Stimulated activated CD4-positive, alpha-beta T cell treated with anti-CD3 and anti-CD28 coated beads, TNF-alpha, amount 100 ng/mL, for 48 hours (primary cell): ENCODE measurements around the gene EID3.
"Not testable (repeated sequence)": the region's sequence is repeated elsewhere in the genome, so short reads cannot be mapped to it uniquely, and the experiment has no call there.

Source experiments
- DNase-seq, 3 donors: peaks; one replicate each; pipeline ENCODE4 v3.0.0-alpha.2; 2020; ENCODE audit warnings: low read depth in 3 of 3

EID3 gene

DNA sequence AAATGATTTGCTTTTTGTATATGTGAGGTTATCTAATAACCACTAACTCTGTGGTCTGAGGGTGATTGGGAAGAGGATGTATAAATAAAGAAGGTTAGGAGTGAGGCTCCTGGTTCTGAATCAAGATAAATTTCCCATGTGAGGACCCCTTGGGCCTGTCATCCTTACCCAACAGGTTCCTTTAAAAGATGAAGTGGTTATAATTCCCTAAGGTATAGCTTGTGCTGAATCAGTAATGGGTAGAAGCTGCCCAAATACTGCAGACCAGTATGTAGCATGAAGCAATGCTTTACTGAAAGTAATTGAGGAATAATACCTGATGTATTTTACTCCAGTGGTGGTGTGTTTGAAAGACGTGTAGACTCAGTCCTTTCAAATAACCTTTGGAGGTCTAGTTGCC lies 8.7 kb downstream of the EID3 start:
- DNase-seq, result no peak

DNA sequence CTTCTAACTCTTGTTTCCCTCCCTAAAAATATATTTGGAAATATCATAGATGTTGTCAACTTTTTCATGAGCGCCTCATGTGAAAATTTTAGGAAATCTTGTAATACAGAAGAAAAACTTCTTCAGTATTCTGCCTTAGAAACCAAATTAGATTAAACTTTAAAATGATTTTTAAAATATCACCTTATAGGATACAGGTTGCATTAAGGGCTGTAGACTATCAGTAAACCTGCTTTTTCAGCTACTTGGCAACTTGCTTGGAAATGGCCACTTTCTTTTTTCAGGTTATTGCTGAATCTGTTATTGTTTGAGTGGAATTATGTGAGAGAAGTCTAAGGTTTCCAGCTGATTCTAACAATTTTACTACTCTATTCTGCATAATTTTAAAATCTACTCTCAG lies 9.1 kb downstream of the EID3 start:
- DNase-seq, result no peak

DNA sequence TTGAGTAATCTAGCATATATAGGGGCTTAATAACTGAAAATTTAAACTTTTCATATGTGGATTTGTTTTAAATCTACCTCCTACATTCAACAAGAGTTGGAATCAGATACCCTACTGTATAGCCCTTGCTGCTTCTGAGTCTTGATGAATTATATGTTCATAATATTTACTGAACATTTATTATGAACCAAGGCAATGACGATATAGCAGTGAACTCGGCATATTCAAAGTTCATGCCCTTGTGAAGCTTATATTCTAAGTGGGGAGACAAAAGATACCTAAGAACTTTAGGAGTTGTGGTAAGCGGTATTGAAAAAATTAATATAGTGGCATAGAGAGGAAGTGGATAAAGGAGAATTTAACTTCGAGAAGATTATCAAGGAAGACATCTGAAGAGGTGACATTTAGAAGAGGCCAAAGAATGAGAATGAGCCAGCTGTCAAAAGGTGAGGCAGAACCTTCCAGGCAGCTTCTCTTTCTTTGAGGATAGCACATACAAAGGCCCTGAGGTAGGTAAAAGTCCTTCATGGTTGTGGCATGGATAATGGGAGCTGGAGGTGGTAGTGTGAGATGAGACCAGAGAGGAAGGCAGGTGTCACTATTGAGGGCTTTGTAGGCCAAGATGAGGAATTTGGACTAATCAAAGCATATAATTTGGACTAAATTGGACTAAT lies 10.2 kb downstream of the EID3 start:
- DNase-seq, result no peak

DNA sequence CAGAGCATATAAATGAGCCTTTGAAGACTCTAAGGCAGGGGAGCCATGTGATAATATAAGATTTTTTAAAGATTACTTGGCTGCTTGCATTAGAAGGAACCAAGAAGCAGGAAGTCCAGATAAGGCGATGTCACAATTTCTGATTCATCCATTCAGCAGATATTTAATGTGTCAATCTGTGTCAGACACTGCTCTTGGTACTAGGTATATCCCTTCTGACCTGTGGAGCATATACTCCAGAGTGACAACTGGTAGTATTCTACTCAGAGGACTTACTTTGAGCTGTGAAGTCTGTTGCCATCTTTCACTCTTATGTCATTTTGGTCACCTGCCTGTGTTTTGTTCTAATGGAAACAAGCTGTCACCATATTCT lies 10.7 kb downstream of the EID3 start:
- DNase-seq, result no peak

DNA sequence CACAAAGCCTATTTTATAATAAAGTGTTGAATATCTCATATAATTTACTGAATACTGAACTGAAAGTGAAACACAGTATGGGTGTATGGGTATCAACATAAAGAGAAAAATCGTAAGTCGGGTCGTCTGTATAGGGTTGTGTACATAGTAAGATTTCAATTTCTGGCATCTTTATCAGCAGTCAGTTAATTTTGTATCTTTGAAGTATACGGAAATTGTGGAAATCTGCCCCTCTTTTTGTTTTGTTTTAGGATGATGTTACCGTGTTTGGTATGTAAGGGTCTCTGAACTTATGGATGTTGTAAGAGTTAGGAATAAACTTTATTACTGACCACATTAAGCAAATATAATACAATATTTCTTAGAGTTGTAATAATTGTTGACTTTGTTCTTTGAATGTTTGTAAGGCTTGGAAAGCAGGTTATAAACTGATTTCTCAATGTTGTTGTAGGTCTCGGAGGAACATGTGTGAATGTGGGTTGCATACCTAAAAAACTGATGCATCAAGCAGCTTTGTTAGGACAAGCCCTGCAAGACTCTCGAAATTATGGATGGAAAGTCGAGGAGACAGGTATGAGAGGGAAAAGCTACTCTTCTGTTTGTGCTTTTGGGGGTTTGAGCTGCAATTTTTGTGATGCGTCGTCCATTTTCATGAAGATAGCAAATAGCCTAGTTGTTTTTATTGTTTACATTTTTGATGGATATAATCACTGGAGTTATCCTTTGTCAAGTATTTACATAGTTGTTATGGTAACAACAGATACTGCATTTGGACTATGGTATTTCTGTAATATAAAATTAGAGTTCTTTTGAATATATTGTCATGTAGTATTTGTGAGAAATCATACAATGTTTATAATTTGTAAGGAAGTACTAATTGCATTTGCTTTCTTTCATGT lies 12.0 kb downstream of the EID3 start:
- DNase-seq, result no peak

DNA sequence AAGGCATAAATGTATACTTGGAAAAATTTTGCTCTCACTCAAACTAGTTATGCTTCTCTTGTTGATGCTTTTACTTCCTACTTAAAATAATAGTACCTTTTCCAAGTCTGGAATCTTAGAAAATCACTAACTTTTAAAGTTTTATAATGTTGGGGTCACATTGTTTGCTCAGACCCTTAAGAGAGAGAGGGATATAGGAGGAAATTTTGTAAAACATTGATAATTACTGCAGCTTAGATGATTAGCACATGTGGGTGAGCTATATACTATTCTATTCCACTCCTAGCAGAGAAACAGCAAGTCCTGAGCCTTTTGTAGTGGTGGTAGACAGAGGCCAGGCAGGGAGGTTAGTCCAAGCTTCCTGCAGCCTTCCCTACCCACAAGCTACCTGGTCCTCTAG lies 13.4 kb downstream of the EID3 start:
- no peak for DNase-seq

DNA sequence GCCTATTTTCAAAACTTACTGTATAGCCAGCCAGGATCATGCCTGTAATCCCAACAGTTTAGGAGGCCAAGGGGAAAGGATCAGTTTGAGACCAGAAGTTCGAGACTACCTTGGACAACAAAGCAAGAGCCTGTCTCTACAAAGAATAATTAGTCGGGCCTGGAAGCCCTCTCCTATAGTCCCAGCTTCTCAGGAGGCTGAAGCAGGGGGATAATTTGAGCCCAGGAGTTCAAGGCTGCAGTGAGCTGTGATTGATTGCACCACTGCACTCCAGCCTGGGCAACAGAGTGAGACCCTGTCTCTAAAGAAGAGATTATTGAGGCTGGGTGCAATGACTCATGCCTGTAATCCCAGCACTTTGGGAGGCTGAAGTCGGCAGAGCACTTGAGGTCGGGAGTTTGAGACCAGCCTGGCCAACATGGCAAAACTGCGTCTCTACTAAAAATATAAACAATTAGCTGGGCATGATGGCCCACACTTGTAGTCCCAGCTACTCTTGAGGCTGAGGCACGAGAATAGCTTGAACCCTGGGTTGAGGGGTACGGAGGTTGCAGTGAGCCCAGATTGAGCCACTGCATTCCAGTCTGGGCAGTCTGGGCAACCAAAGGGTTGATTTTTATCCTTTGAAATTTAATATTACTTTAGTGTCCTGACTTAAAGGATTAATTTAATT lies 14.1 kb downstream of the EID3 start:
- no peak for DNase-seq

DNA sequence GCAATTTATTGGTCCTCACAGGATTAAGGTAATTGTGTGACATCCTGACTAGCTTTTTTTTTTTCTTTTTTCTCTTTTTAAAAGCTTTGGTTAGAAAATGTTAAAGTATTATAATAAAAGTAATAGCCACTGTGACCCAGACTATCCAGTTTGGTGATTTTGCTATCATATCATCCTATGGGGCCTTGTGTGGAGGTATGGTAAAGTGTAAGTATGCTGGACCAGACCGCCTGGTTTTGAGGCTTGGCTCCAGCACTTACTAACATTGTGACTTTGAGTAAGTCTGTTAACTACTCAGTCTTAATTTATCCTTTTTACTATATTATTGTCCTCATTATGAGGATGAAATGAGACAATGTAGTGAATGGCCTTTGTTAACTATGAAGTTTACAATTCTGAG lies 15.5 kb downstream of the EID3 start:
- no peak for DNase-seq

DNA sequence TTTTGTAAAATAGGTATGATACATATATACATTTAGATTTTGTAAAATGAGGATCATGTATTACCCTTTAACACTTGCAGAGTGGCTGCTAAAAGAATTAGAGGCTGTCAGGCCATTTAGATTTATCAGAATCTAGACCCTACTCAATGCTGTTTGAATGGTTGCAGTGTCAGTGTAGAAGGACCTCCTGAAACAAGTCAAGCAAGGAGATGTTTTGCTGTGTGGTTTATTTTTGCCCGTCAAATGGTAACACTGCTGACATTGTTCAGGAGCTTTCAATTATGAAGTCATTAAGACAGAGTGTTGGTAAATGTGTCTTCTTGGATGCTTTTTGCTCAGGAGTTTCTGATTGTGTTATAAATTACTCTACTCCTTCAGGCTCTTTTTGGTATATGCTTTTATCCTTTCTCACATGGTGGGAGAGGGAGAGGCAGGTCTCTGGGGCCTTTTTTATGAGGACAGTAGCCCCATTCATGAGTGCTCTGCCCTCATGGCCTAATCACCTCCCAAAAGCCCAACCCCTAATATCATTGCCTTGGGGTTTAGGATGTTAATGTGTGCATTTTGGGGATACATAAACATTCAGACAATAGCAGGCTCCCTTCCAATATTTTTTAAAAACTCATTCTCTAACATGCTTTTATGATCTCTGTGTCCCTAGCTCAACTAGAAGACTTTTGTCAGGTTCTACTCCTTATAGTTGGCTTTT lies 16.5 kb downstream of the EID3 start:
- DNase-seq, result no peak

DNA sequence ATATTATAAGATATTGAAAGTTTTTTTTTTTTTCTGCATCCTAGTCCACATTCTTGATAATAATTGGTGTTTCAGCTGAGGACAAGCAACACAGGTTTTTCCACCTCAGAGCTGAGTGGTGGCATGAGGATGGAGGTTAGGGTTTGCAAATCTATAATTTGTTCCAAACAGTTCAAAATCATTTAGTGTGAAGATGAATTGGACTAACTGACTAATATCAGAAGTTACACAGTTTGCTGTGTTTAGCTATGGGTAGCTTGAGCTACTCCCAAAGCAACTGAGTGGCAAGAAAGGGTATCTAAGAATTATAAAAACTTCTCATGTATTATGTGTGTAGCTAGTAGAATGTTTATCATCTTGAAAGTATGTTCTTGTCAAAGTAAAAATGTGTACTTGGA lies 17.1 kb downstream of the EID3 start:
- no peak for DNase-seq

DNA sequence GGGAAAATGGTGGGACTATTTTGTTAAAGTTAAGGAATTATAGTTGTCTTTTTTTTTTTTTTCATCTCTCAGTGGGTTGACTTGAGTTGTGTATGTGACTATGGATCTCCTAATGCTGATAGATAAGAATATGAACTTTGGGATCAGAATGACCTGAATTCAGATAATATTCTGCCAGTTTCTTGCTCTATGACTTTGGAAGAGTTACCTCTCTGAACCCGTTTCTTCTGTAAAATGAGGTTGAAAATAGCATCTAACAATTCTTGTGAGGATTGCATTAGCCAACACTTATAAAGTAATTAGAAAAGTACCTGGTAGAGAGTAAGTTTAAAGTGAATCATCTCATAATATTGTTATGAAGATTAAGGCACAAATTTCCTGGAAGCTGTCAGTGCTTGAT lies 18.4 kb downstream of the EID3 start:
- DNase-seq, result no peak

DNA sequence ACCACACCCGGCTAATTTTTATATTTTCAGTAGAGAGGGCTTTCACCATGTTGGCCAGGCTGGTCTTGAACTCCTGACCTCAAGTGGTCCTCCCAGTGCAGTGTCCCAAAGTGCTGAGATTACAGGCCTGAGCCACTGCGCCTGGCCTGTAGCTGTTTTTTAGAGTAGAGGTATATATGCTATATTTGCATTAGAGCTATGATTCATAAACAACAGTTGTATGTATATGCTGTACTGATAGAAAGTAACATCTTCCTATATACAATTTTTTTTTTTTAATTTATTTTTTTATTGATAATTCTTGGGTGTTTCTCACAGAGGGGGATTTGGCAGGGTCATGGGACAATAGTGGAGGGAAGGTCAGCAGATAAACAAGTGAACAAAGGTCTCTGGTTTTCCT lies 19.0 kb downstream of the EID3 start:
- DNase-seq, result not testable (repeated sequence)

DNA sequence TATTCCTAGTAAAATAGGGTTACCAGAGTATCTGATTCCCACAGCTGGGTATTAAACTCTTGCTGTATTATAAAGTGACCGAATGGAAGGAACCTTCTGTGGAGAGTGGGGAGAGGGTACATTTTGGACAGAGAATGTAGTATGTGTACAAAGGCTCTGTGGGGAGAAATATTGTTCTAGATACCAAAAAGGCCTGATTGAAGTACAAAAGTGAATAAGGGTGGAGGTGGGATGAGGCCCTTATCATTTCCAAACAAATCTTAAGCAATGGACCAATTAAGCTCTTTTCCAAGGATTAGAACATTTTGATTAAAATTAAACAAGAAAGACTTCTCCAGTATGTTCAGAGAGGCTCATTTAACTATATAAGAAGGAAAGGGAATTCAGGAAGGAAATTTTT lies 20.4 kb downstream of the EID3 start:
- DNase-seq, result no peak

DNA sequence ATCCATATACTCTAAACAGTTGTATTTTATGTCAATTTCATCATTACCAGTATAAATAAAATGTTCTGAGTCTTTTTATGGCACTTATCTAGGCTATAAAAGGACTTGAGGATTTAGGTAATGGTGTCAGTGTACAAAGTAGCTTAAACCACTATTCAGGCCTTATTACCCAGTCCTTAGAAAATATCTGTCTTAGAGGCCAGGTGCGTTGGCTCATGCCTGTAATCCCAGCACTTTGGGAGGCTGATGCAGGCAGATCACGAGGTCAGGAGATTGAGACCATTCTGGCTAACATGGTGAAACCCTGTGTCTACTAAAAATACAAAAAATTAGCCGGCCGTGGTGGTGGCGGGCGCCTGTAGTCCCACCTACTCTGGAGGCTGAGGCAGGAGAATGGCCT lies 24.7 kb downstream of the EID3 start:
- DNase-seq, result not testable (repeated sequence)

DNA sequence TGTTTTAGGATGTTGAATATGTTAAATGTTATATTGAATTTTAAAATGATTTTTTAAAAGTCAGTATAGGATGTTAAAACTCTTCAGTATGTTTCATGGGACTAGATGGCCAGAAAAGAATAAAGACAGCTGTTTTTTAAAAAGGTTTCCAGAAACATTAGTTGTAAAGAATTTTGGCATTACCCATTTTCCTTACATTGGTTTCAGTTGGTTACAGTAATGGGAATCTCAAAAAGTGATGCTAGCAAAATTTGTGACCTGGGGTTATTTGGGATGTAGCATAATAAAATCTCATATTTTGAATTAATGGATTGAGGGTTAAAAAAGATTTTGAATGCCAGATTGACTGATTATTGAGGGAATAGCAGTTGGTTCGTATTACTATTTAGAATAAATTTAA lies 25.3 kb downstream of the EID3 start:
- DNase-seq, result no peak

DNA sequence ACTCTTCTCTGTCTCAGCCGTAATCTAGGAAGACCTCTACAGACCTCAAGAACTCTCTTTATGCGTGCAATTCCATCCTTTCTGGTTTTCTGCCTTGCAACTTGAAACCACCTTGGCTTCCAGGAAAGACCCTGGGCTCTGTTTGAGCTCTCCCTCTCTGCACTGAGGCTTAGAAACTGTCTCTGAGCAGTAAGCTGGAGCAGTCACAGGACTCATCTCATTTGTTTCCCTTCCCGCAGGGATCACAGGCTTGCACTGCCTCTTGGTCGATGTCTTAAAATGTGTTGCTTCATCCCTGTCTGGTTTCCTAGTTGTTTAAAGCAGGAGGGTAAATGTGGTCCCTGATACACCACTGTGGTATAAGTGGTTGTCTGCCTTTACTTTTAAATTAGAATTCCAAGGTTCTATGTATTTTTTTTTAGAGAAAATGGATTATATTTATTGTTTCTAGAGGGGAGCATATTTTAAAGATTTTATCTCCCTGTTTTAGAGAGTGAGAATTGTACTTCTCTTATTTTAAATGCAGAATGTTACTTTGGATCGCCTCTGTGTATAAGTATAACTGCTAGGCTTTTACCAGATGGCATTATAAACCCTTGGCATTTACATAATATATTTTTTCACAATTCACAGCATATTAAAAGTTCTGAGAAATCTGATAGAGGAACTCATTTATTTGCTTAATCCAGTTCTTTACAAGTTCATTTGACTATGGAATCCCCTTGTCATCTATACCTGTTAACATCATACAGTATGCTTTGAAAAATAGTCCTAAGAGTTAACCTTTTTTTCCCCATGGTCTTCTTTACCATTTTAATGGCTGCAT lies 26.4 kb downstream of the EID3 start:
- DNase-seq, result no peak

DNA sequence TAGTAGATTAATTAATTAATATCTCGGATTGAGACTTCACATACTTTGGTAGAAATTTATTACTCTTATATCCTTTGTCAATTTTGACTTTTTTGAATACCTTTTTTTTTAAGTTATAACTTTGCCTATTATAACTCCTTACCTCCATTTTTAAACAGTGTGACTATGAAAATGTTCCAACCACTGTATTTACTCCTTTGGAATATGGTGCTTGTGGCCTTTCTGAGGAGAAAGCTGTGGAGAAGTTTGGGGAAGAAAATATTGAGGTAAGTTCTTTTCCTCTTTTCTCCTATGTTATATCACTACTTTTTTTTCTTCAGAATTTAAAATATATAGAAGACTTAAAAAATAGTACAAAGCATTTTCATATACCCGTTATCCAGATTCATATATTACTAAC lies 27.8 kb downstream of the EID3 start:
- DNase-seq, result no peak

DNA sequence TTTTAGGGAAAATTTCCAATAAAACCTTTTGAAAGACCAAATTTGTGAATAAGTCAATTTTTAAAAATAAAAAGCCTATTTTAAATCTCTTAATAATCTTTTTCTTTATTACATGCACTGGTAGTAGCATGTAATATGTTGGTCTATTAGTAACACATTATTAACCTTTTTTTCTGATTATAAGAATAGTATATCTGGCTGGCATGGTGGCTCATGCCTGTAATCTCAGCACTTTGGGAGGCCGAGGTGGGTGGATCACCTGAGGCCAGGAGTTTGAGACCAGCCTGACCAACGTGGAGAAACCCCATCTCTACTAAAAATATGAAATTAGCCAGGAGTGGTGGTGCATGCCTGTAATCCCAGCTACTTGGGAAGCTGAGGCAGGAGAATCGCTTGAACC lies 28.7 kb downstream of the EID3 start:
- DNase-seq, result not testable (repeated sequence)

DNA sequence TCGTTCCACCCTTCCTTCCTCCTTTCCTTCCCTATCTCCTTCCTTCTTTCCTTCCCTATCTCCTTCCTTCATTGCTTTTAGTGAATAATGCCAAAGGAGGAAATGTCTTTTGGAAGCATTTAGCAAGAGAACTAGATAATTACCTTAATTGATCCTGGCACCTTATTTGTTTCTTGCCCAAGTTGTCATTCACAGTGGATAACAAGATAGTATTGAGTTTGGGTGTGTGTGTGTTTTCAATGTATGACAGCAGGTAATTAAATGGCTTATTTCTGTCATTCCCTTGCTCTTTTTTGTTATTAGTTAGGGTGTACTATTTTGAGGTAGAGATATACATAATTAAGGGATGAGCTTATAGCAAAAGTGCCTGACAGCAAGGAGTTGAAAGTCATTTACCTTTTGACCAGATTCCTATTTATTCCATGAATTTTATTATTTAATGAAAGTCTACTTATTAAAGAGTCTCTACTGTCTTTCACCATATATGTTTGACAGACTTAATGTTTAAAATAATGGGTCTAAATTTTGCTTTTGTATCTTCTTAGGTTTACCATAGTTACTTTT lies 30.2 kb downstream of the EID3 start:
- no peak for DNase-seq

DNA sequence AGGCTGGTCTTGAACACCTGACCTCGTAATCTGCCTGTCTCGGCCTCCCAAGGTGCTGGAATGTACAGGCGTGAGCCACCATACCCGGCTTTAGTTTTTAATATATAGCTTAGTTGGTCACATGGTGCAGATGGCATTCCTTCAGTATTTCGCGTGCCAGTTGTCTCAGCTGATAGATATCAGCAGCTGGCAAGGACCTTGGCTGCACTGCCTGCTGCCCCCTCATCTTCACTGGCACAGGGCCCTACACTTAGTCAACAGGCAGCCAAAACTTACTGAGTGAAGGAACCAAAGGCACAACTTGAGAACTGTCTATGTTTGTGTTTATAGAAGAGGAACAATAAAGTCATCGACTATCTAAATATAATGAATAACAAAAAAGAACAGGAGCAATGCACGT lies 31.0 kb downstream of the EID3 start:
- no peak for DNase-seq

DNA sequence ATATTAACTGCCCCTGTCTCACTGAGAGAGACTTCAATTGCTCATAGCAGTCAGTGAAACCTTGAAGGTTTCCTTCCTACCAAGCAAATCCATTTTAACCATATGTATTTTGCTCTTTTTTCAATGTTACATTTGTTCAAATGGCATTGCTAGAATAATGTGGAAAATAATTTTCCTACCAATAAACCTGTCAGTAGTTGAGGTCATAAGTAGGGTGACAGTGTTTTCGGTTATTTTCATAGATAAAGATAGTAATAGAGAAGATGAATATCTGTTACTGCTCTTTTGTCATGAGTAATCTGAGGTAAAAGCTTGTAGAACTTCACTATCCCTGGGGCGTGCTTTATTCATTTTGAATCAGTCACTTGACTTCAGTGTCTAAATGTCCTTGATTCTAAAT lies 32.6 kb downstream of the EID3 start:
- no peak for DNase-seq
